MCF 10A (cell line): ENCODE measurements around the gene RGPD6. TPM values are rescaled to one million over a fixed set of nuclear protein-coding genes. Genes with fewer than 3 reads are reported as not detected.
"Not testable (repeated sequence)": the region's sequence is repeated elsewhere in the genome, so short reads cannot be mapped to it uniquely, and the experiment has no call there.

Experiments
- BruUV-seq: library from RNA; stranded (reverse); fragments of 400-500 nt; replicated peaks from 2 replicates; lab custom pipeline; 2021; lab: Mats Ljungman, UMichigan
- CTCF ChIA-PET: fragments of 300-600 bp; sonication (Branson Sonifier 250); formaldehyde crosslinking; extraction: SDS; loops from one replicate; lab custom pipeline; 2021; ENCODE audit warnings: antibody characterized with exemption, inconsistent platforms; lab: Yijun Ruan, JAX
- POLR2A ChIA-PET: fragments of 300-600, 350-650 bp; sonication (Branson Sonifier 250); formaldehyde crosslinking; extraction: SDS; loops from one replicate; lab custom pipeline; 2020; ENCODE audit warnings: antibody characterized with exemption, inconsistent platforms; lab: Yijun Ruan, JAX
- DNase-seq: peaks from one replicate; pipeline ENCODE4 v3.0.0-alpha.2; 2018; ENCODE audit not compliant: unreplicated experiment
- H3K27ac Mint-ChIP-seq: one replicate; pipeline ENCODE4 v1.8.0; 2022; ENCODE audit warnings: mild to moderate bottlenecking, low read depth, mixed read lengths; ENCODE audit not compliant: unreplicated experiment
- H3K27me3 Mint-ChIP-seq: one replicate; pipeline ENCODE4 v1.8.0; 2022; ENCODE audit warnings: mixed read lengths; ENCODE audit not compliant: insufficient read depth, unreplicated experiment
- H3K36me3 Mint-ChIP-seq: one replicate; pipeline ENCODE4 v1.8.0; 2022; ENCODE audit warnings: mild to moderate bottlenecking, moderate library complexity, mixed read lengths; ENCODE audit not compliant: insufficient read depth, unreplicated experiment
- H3K4me1 Mint-ChIP-seq: one replicate; pipeline ENCODE4 v1.8.0; 2022; ENCODE audit warnings: mixed read lengths; ENCODE audit not compliant: insufficient read depth, unreplicated experiment
- H3K4me3 Mint-ChIP-seq: one replicate; pipeline ENCODE4 v1.8.0; 2022; ENCODE audit warnings: mild to moderate bottlenecking, moderate library complexity, mixed read lengths; ENCODE audit not compliant: unreplicated experiment
- H3K9me3 Mint-ChIP-seq: one replicate; pipeline ENCODE4 v1.8.0; 2022; ENCODE audit warnings: mixed read lengths; ENCODE audit not compliant: unreplicated experiment
- intact Hi-C: fragments of 100-400 bp; cut with micrococcal nuclease; formaldehyde crosslinking; loops from 2 replicates; pipeline ENCODE4 v1.14.1; 2022
- total RNA-seq: library from RNA; stranded (reverse); gene quantifications from 2 replicates; pipeline ENCODE4 v1.2.3, GENCODE V29; 2022

Gene RGPD6
- total RNA-seq, 1 experiment from 2014 or later = 21.0 TPM

GRCh38 chr2:110602139-110602538 is 25.1 kb upstream of the RGPD6 start:
- H3K9me3 Mint-ChIP-seq, H3K4me3 Mint-ChIP-seq, POLR2A ChIA-PET, CTCF ChIA-PET, H3K4me1 Mint-ChIP-seq, H3K27ac Mint-ChIP-seq, DNase-seq, H3K36me3 Mint-ChIP-seq, BruUV-seq, intact Hi-C loops: not testable (repeated sequence)
- peaks cover 10% of the 10 kb centered on the region for H3K27me3 Mint-ChIP-seq

GRCh38 chr2:110591973-110592372 is 15.0 kb upstream of the RGPD6 start:
- H3K9me3 Mint-ChIP-seq, POLR2A ChIA-PET, H3K36me3 Mint-ChIP-seq, H3K27me3 Mint-ChIP-seq, DNase-seq, H3K4me3 Mint-ChIP-seq, BruUV-seq, H3K27ac Mint-ChIP-seq, CTCF ChIA-PET, H3K4me1 Mint-ChIP-seq, intact Hi-C loops: not testable (repeated sequence)

DNA sequence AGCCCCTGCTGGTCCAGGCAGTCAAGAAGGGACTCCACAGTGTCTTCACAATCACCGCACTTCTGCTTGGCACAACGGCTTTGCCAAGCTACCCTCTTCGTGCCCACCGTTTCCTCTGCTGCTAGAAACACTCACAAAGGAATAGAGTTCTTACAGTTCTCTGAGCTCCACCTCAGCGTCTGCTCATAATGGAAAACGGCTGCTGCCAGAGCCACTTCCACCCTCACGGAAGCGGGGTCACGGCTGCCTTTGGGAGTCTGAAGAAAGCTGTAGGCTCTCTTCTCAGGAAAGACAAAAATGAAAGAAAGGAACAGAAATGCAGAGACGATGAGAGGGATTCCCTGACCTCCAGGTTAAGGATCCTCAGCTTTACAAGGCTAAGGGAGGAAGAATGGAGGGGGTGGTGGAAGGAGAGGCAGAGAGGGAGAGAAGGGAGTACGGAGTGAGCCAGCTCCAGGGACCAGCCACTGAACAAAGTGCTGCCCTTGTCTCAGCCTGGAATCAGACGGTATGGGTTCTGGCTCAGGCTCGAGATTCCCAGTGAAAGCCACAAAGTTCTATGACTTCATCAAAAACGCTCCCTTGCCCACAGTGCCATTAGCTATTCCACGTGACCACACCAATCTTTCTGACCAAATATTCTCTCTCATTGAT is 12.8 kb upstream of the RGPD6 start:
- POLR2A ChIA-PET, H3K36me3 Mint-ChIP-seq, H3K4me3 Mint-ChIP-seq, intact Hi-C loops, CTCF ChIA-PET, H3K4me1 Mint-ChIP-seq, H3K27me3 Mint-ChIP-seq, BruUV-seq, H3K9me3 Mint-ChIP-seq, H3K27ac Mint-ChIP-seq, DNase-seq: not testable (repeated sequence)

DNA sequence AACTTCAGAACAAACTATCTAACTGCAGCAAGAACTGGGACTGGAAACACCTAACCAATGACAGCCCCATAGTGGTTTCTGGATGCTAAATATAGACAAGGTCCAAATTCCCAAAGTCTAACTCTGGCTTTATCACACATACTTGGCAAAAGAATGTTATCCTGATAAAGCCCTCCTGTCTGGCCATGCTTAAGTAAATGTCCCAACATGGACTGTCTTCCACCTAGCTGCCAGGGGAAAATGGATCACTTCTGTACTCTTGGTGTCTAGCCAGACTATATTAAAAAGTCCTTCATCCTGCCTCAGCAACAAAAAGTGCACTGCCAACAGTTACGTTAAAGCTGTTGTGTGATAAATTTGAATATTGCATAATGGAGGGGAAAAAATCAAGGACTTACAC is 11.5 kb upstream of the RGPD6 start:
- H3K9me3 Mint-ChIP-seq, H3K27me3 Mint-ChIP-seq, DNase-seq, CTCF ChIA-PET, H3K36me3 Mint-ChIP-seq, intact Hi-C loops, POLR2A ChIA-PET, BruUV-seq, H3K4me1 Mint-ChIP-seq, H3K4me3 Mint-ChIP-seq, H3K27ac Mint-ChIP-seq: not testable (repeated sequence)

- POLR2A ChIA-PET, H3K36me3 Mint-ChIP-seq, DNase-seq, H3K4me3 Mint-ChIP-seq, H3K9me3 Mint-ChIP-seq, BruUV-seq, H3K27ac Mint-ChIP-seq, H3K4me1 Mint-ChIP-seq, H3K27me3 Mint-ChIP-seq, CTCF ChIA-PET, intact Hi-C loops: not testable (repeated sequence)
Observed at GRCh38 chr2:110579216-110579965, 2.4 kb upstream of the RGPD6 start.

GRCh38 chr2:110578429-110578828 is 1.4 kb upstream of the RGPD6 start:
- intact Hi-C loops, H3K4me3 Mint-ChIP-seq, BruUV-seq, H3K4me1 Mint-ChIP-seq, H3K27ac Mint-ChIP-seq, POLR2A ChIA-PET, H3K9me3 Mint-ChIP-seq, CTCF ChIA-PET, DNase-seq, H3K36me3 Mint-ChIP-seq, H3K27me3 Mint-ChIP-seq: not testable (repeated sequence)

DNA sequence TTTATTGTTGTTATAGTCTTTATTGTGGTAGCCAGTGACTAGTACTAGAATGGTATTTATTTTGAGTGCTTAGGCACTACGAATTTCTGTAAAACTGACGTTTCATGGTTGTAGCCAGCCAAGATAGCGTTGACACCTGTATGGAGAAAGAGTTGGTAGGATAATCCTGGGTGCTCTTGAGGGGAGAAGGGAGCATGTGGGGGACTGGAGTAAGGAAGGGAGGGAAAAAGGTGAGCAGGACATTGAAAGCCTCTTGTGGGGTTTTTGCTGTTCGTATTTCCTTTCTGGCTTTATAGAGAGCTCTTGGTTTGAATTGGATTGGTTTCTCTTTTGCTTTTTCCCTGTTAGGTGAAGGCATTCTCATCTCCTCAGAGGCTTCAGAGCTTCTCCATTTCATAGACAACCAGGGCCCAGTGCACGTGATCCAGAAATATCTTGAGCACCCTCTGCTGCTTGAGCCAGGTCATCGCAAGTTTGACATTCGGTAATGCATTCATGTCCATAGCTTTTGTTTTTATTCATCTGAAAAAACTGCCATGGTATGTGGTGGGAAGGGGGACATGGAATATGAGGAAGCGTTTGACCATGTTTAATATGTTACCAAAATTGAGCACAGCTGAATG is 77.2 kb downstream of the RGPD6 start:
- POLR2A ChIA-PET, CTCF ChIA-PET, H3K36me3 Mint-ChIP-seq, H3K9me3 Mint-ChIP-seq, BruUV-seq, H3K27me3 Mint-ChIP-seq, H3K4me1 Mint-ChIP-seq, intact Hi-C loops, H3K27ac Mint-ChIP-seq, DNase-seq, H3K4me3 Mint-ChIP-seq: not testable (repeated sequence)

- H3K27me3 Mint-ChIP-seq, intact Hi-C loops, BruUV-seq, H3K4me1 Mint-ChIP-seq, DNase-seq, H3K36me3 Mint-ChIP-seq, POLR2A ChIA-PET, H3K9me3 Mint-ChIP-seq, CTCF ChIA-PET, H3K4me3 Mint-ChIP-seq, H3K27ac Mint-ChIP-seq: not testable (repeated sequence)
Observed at GRCh38 chr2:110496027-110496426, 81.0 kb downstream of the RGPD6 start.

DNA sequence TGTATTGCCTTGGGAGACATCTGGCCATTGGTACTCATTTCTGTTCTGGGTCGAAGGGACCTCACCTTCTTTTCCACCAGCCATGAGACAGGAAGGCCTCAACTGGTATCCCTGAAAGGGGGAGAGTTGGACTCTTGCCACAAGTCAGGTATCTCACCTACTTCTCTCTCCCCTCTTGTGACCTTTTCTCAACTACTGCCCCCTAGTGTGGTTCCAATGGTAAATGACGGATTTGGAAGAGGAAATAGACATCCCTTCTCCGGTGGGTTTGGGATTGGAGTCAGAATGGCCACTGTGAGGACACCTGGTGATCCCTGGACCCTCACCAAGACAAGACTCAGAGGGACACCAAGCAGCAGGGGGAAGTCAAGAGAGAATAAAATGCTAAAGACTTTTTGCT is 82.5 kb downstream of the RGPD6 start:
- H3K9me3 Mint-ChIP-seq, H3K4me1 Mint-ChIP-seq, DNase-seq, intact Hi-C loops, CTCF ChIA-PET, H3K36me3 Mint-ChIP-seq, BruUV-seq, H3K27ac Mint-ChIP-seq, H3K4me3 Mint-ChIP-seq, H3K27me3 Mint-ChIP-seq, POLR2A ChIA-PET: not testable (repeated sequence)
